GM12878 (cell line): ENCODE results near the gene BRCA1. TPM values are rescaled to one million over a fixed set of nuclear protein-coding genes. Genes with fewer than 3 reads are reported as not detected.

Experiments
- BCL3 ChIP-seq: IDR thresholded peaks from 2 replicates; pipeline ENCODE4 v1.6.1; 2011; ENCODE audit warnings: borderline replicate concordance, low read depth, mild to moderate bottlenecking, moderate library complexity, low read length; ENCODE audit not compliant: insufficient read depth, poor library complexity, severe bottlenecking
- BRCA1 ChIP-seq: IDR thresholded peaks from 2 replicates; pipeline ENCODE4 v1.6.1; 2011; ENCODE audit warnings: low read depth, low read length, improper control_type of control experiment
- CBFB ChIP-seq: IDR thresholded peaks from 2 replicates; pipeline ENCODE4 v1.6.1; 2016; ENCODE audit warnings: antibody characterized with exemption, low read depth
- CEBPB ChIP-seq, 2 experiments: fragments of 150-350 bp in 1 of 2; IDR thresholded peaks; 2 replicates each; pipeline ENCODE4 v1.6.1; 2012 to 2014; ENCODE audit warnings: low read depth in 2 of 2, low read length in 2 of 2, borderline replicate concordance in 1 of 2, inconsistent platforms in 1 of 2
- EGR1 ChIP-seq, 2 experiments: IDR thresholded peaks; 1 replicate in 1 of 2; 2 replicates in 1 of 2; pipeline ENCODE4 v1.6.1; 2011 to 2012; ENCODE audit warnings: low read depth in 2 of 2, low read length in 2 of 2, borderline replicate concordance in 1 of 2, mild to moderate bottlenecking in 1 of 2, moderate library complexity in 1 of 2
- FOXM1 ChIP-seq: IDR thresholded peaks from 2 replicates; pipeline ENCODE4 v1.6.1; 2012; ENCODE audit warnings: low read depth, mild to moderate bottlenecking, inconsistent platforms, low read length, moderate library complexity
- MEF2B ChIP-seq: fragments of 450-650 bp; IDR thresholded peaks from 2 replicates; pipeline ENCODE4 v1.6.1; 2018; ENCODE audit warnings: mild to moderate bottlenecking, moderate library complexity; ENCODE audit not compliant: partially characterized antibody, poor library complexity, severe bottlenecking
- MLLT1 ChIP-seq: fragments of 450-650 bp; IDR thresholded peaks from 2 replicates; pipeline ENCODE4 v1.6.1; 2016; ENCODE audit warnings: mild to moderate bottlenecking
- NFYB ChIP-seq: IDR thresholded peaks from 2 replicates; pipeline ENCODE4 v1.6.1; 2011; ENCODE audit warnings: low read depth, mild to moderate bottlenecking, low read length, improper control_type of control experiment, moderate library complexity; ENCODE audit not compliant: insufficient read depth
- PKNOX1 ChIP-seq: fragments of 450-650 bp; IDR thresholded peaks from 2 replicates; pipeline ENCODE4 v1.6.1; 2016; ENCODE audit warnings: mild to moderate bottlenecking
- POLR2A ChIP-seq: IDR thresholded peaks from 2 replicates; pipeline ENCODE4 v1.6.1; 2011; ENCODE audit warnings: low read depth, mild to moderate bottlenecking, low read length
- RB1 ChIP-seq: fragments of 450-650 bp; formaldehyde crosslinking; IDR thresholded peaks from 2 replicates; pipeline ENCODE4 v1.6.1; 2017; ENCODE audit warnings: mild to moderate bottlenecking, borderline replicate concordance
- RUNX3 ChIP-seq: IDR thresholded peaks from 2 replicates; pipeline ENCODE4 v1.6.1; 2012; ENCODE audit warnings: low read length, inconsistent platforms
- SMAD5 ChIP-seq: IDR thresholded peaks from 2 replicates; pipeline ENCODE4 v1.6.1; 2016; ENCODE audit warnings: antibody characterized with exemption, low read depth
- USF2 ChIP-seq: IDR thresholded peaks from 2 replicates; pipeline ENCODE4 v1.6.1; 2011; ENCODE audit warnings: low read depth, low read length, improper control_type of control experiment, borderline replicate concordance
- ZNF384 ChIP-seq: IDR thresholded peaks from 2 replicates; pipeline ENCODE4 v1.6.1; 2012; ENCODE audit warnings: low read depth, mild to moderate bottlenecking, low read length, improper control_type of control experiment, borderline replicate concordance
- ZNF687 ChIP-seq: fragments of 450-650 bp; IDR thresholded peaks from 2 replicates; pipeline ENCODE4 v1.6.1; 2017; ENCODE audit warnings: mild to moderate bottlenecking, moderate library complexity
- ZSCAN29 ChIP-seq: fragments of 450-650 bp; IDR thresholded peaks from 2 replicates; pipeline ENCODE4 v1.6.1; 2017; ENCODE audit warnings: mild to moderate bottlenecking, moderate library complexity
- polyA plus RNA-seq, 11 experiments: library from polyadenylated mRNA; depleted of rRNA in 4 of 11; unstranded in 6 of 11; stranded (reverse) in 5 of 11; fragments of >200 nt; fragmentation: Nextera tagmentation in 4 of 11; fragmentation: Illumina TruSeq in 1 of 11; extraction: Ambion mirVana in 4 of 11; extraction: Trizol in 1 of 11; gene quantifications; 1 replicate in 1 of 11; 2 replicates in 10 of 11; pipeline versions ENCODE4 v1.2.1 to v1.2.3, GENCODE V29; 2011 to 2016; ENCODE audit warnings: inconsistent platforms in 2 of 11, missing spikeins in 2 of 11, low read depth in 1 of 11
- total RNA-seq, 4 experiments: library from RNA; depleted of rRNA in 3 of 4; stranded (reverse); fragments of >200 nt in 3 of 4; fragmentation: Illumina TruSeq in 1 of 4; extraction: Trizol in 1 of 4; gene quantifications; 2 replicates each; pipeline versions ENCODE4 v1.2.1 to v1.2.3, GENCODE V29; 2013 to 2021

Gene BRCA1
- total and polyA plus RNA-seq, 10 of the 15 experiments (the other 5 are each of a cell fraction or from before 2014, with no cell fraction given), result 16.8 to 71.2 (median 44.2) TPM

- TF ChIP-seq EGR1 (IDR thresholded peaks at IDR 0.05; ENCODE audit: borderline replicate concordance in 1 of 2, low read depth in 2 of 2, low read length in 2 of 2) (0 out of 3 replicates have a peak, but pooled peaks of 1 of the 2 experiments have one; percentile 32), FOXM1 (no peak), MLLT1 (peak; percentile 79), ZNF384 (no peak), BCL3 (no peak), CBFB (peak; percentile 53; the same call in 1 of the 2 replicates), PKNOX1 (no peak), RB1 (0 out of 2 replicates have a peak, but pooled peaks have one; percentile 15), ZNF687 (no peak), USF2 (no peak; the same call in 1 of the 2 replicates), ZSCAN29 (no peak), BRCA1 (no peak), RUNX3 (peak; percentile 62), MEF2B (no peak), POLR2A (peak; percentile 80), NFYB (no peak), CEBPB (IDR thresholded peaks at IDR 0.05; ENCODE audit: borderline replicate concordance in 1 of 2, low read depth in 2 of 2, low read length in 2 of 2) (no peak), SMAD5 (0 out of 2 replicates have a peak, but pooled peaks have one; percentile 33)
Measured at GRCh38 chr17:43006639-43007551, 118.3 kb downstream of the BRCA1 start, which contains the start of gene IFI35 (continued).
